Endothelial cell of umbilical vein (primary cell): ENCODE results near the gene LBX2. TPM values are rescaled to one million over a fixed set of nuclear protein-coding genes. Genes with fewer than 3 reads are reported as not detected.

ENCODE experiments used
- BruUV-seq: library from RNA; stranded (reverse); fragments of 400-500 nt; replicated peaks from 2 replicates; lab custom pipeline; 2021; lab: Mats Ljungman, UMichigan
- CTCF ChIA-PET: fragments of 300-600, 350-600 bp; sonication (Branson Sonifier 250); formaldehyde crosslinking; loops from one replicate; lab custom pipeline; 2021; ENCODE audit warnings: antibody characterized with exemption, inconsistent platforms; lab: Charles Lee
- POLR2A ChIA-PET: fragments of 300-600, 350-600 bp; sonication (Branson Sonifier 250); formaldehyde crosslinking; loops from one replicate; lab custom pipeline; 2021; ENCODE audit warnings: antibody characterized with exemption, inconsistent platforms; lab: Charles Lee
- DNase-seq: peaks from one replicate; pipeline ENCODE4 v3.0.0-alpha.2; 2011; ENCODE audit warnings: low read depth, low spot score
- FAIRE-seq: peaks from 2 replicates; lab custom pipeline; 2011; peaks lifted over from hg19 to GRCh38; lab: Jason Lieb, UNC
- H2AFZ ChIP-seq: 2 replicates; pipeline ENCODE4 v1.6.0; 2012; ENCODE audit warnings: low read depth, low read length, control low read depth, inconsistent platforms
- H3K27ac ChIP-seq: 2 replicates; pipeline ENCODE4 v1.5.1; 2011; ENCODE audit warnings: low read depth, mild to moderate bottlenecking, control low read depth, low read length, moderate library complexity; ENCODE audit not compliant: insufficient read depth
- H3K27me3 ChIP-seq, 2 experiments: 2 replicates each; pipeline versions ENCODE4 v1.6.0 to v1.6.1; 2011; ENCODE audit warnings: low read length in 2 of 2, mixed read lengths in 1 of 2; ENCODE audit not compliant: control insufficient read depth in 2 of 2, insufficient read depth in 2 of 2
- H3K36me3 ChIP-seq, 2 experiments: 2 replicates in 1 of 2; 3 replicates in 1 of 2; pipeline ENCODE4 v1.5.1; 2011; ENCODE audit warnings: low read length in 2 of 2, mild to moderate bottlenecking in 1 of 2, moderate library complexity in 1 of 2; ENCODE audit not compliant: control insufficient read depth in 2 of 2, insufficient read depth in 2 of 2; ENCODE audit errors: extremely low read depth in 1 of 2
- H3K4me1 ChIP-seq: 3 replicates; pipeline ENCODE4 v1.5.1; 2011; ENCODE audit warnings: mild to moderate bottlenecking, low read length; ENCODE audit not compliant: control insufficient read depth, insufficient read depth; ENCODE audit errors: extremely low read depth
- H3K4me2 ChIP-seq: 2 replicates; pipeline ENCODE4 v1.6.1; 2011; ENCODE audit warnings: low read length, control low read depth, mixed read lengths; ENCODE audit not compliant: insufficient read depth
- H3K4me3 ChIP-seq, 3 experiments: fragments of 200-600 bp in 1 of 3; sonication (generic), shearing (Covaris generic) in 1 of 3; replicated peaks in 1 of 3; 2 replicates each; pipeline ENCODE4 v1.5.1; 2011 to 2016; ENCODE audit warnings: control low read depth in 3 of 3, low read length in 3 of 3, mild to moderate bottlenecking in 2 of 3, inconsistent platforms in 1 of 3, low read depth in 1 of 3, moderate library complexity in 1 of 3; ENCODE audit not compliant: insufficient read depth in 1 of 3
- H3K79me2 ChIP-seq: 2 replicates; pipeline ENCODE4 v1.6.0; 2012; ENCODE audit warnings: low read length, inconsistent platforms; ENCODE audit not compliant: control insufficient read depth, insufficient read depth
- H3K9ac ChIP-seq: replicated peaks from 2 replicates; pipeline ENCODE3; 2011; ENCODE audit warnings: low read length, control low read depth; ENCODE audit not compliant: insufficient read depth; ENCODE audit errors: extremely low read depth
- H3K9me1 ChIP-seq: replicated peaks from 3 replicates; pipeline ENCODE4 v1.6.0; 2011; ENCODE audit warnings: mild to moderate bottlenecking, low read length; ENCODE audit not compliant: control insufficient read depth, insufficient read depth; ENCODE audit errors: extremely low read depth
- H3K9me3 ChIP-seq: replicated peaks from 2 replicates; pipeline ENCODE4 v1.5.1; 2012; ENCODE audit warnings: low read length, inconsistent platforms; ENCODE audit not compliant: control insufficient read depth, insufficient read depth
- H4K20me1 ChIP-seq: replicated peaks from 2 replicates; pipeline ENCODE3; 2011; ENCODE audit warnings: mild to moderate bottlenecking, low read length; ENCODE audit not compliant: control insufficient read depth, insufficient read depth; ENCODE audit errors: extremely low read depth
- CTCF ChIP-seq, 2 donors: IDR thresholded peaks; 1 replicate in 1 of 2; 2 replicates in 1 of 2; pipeline ENCODE4 v1.5.1; 2011; ENCODE audit warnings: low read length in 2 of 2, mild to moderate bottlenecking in 2 of 2, moderate library complexity in 2 of 2, control low read depth in 1 of 2, inconsistent platforms in 1 of 2, low read depth in 1 of 2; ENCODE audit not compliant: insufficient read depth in 1 of 2; ENCODE audit errors: extremely low read depth in 1 of 2
- EZH2 ChIP-seq: IDR thresholded peaks from 2 replicates; pipeline ENCODE4 v1.6.1; 2012; ENCODE audit warnings: borderline replicate concordance, low read depth, mild to moderate bottlenecking, moderate library complexity, low read length, inconsistent platforms; ENCODE audit not compliant: severe bottlenecking
- FOS ChIP-seq: IDR thresholded peaks from 2 replicates; pipeline ENCODE4 v1.6.1; 2011; ENCODE audit warnings: mild to moderate bottlenecking, low read length, moderate library complexity, borderline replicate concordance; ENCODE audit not compliant: insufficient read depth
- GATA2 ChIP-seq: IDR thresholded peaks from 2 replicates; pipeline ENCODE4 v1.7.0; 2011; ENCODE audit warnings: low read depth, mild to moderate bottlenecking, moderate library complexity, mixed read lengths, low read length; ENCODE audit not compliant: insufficient read length, insufficient read depth
- MYC ChIP-seq: IDR thresholded peaks from one replicate; pipeline ENCODE4 v1.6.1; 2011; ENCODE audit warnings: mild to moderate bottlenecking, low read depth, low read length
- POLR2A ChIP-seq: IDR thresholded peaks from 2 replicates; pipeline ENCODE4 v1.6.1; 2012; ENCODE audit warnings: low read depth, mild to moderate bottlenecking, control low read depth, low read length
- POLR2AphosphoS5 ChIP-seq: IDR thresholded peaks from 2 replicates; pipeline ENCODE4 v1.6.1; 2012; ENCODE audit warnings: low read depth, mild to moderate bottlenecking, control low read depth, low read length, moderate library complexity; ENCODE audit not compliant: insufficient read depth
- dilution Hi-C: fragments of 300-500 bp; cut with MboI; formaldehyde crosslinking; loops from one replicate; pipeline ENCODE4 v1.15.0; 2019; ENCODE audit warnings: low sequenced_read_pairs; ENCODE audit not compliant: extremely low pct_ligation_motif_present
- intact Hi-C: fragments of 100-400 bp; cut with micrococcal nuclease; formaldehyde crosslinking; loops from one replicate; pipeline ENCODE4 v1.10.0; 2022
- polyA plus RNA-seq, 4 experiments: library from polyadenylated mRNA; depleted of rRNA in 3 of 4; stranded (reverse) in 3 of 4; unstranded in 1 of 4; fragments of >200 nt; gene quantifications; 2 replicates each; pipeline versions ENCODE4 v1.2.1 to v1.2.3, GENCODE V29; 2011 to 2012; ENCODE audit warnings: missing spikeins in 1 of 4
- total RNA-seq: library from RNA; stranded (reverse); gene quantifications from 2 replicates; pipeline ENCODE4 v1.2.3, GENCODE V29; 2021
- TF ChIP-seq, protein P1 (sequence below): IDR thresholded peaks from 2 replicates; pipeline ENCODE4 v1.6.1; 2011; ENCODE audit not compliant: insufficient read depth, insufficient read length

LBX2 gene
- total and polyA plus RNA-seq, 2 donors (not counting 3 experiments of a cell fraction or from before 2014, with no cell fraction given), result 2.8 to 3.8 TPM

- peaks cover 86 to 98% of the 10 kb centered on the region in 2 experiments for H3K27me3 ChIP-seq
- intact Hi-C loops, result no loop called here
- ChIA-PET CTCF (interaction anchor here (1.4 kb wide), 1 partner anchor 8 kb away, joined by 3 read pairs; no protein-coding TSS in a partner anchor), POLR2A (no interaction called here)
- H3K4me1 ChIP-seq, result peaks cover 7% of the 10 kb centered on the region
- no peaks in the 10 kb centered on the region for H3K9me3 ChIP-seq
- DNase-seq (no peak), FAIRE-seq (no peak)
- H3K9ac ChIP-seq, result no peak overlapping the region
- H4K20me1 ChIP-seq, result no peaks in the 10 kb centered on the region
- no peak overlapping the region for H3K4me2 ChIP-seq
- no peaks in the 10 kb centered on the region for H3K36me3 ChIP-seq
- H3K27ac ChIP-seq, result no peak overlapping the region
- H3K4me3 ChIP-seq, result no peak overlapping the region
- TF ChIP-seq FOS (no peak), GATA2 (no peak), MYC (no peak), EZH2 (peak; percentile 99), CTCF (IDR thresholded peaks at IDR 0.05; ENCODE audit: extremely low read depth in 1 of 2, insufficient read depth in 1 of 2, low read depth in 1 of 2, low read length in 2 of 2) (no peak), POLR2A (no peak), POLR2AphosphoS5 (no peak)
- TF ChIP-seq, protein P1, sequence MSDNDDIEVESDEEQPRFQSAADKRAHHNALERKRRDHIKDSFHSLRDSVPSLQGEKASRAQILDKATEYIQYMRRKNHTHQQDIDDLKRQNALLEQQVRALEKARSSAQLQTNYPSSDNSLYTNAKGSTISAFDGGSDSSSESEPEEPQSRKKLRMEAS, result no peak
- dilution Hi-C loops, result no loop called here
- H2AFZ ChIP-seq, result peak overlapping the region; percentile 69
- no peaks in the 10 kb centered on the region for H3K79me2 ChIP-seq
- BruUV-seq, result no TSS peak
- no peaks in the 10 kb centered on the region for H3K9me1 ChIP-seq
Measured at GRCh38 chr2:74515271-74515980, 16.0 kb upstream of the LBX2 start.
